HG02678 (cell line): ENCODE measurements around the gene HOXD12.

Experiments
- ATAC-seq: cut with Tn5 transposase; IDR thresholded peaks from one replicate; pipeline ENCODE4 v1.9.1; 2021; ENCODE audit warnings: mild to moderate bottlenecking, moderate library complexity; ENCODE audit not compliant: unreplicated experiment

The HOXD12 gene

GRCh38 chr2:176092270-176093144 lies 7.1 kb upstream of the HOXD12 start, which contains the start of gene HOXD13:
Gene HOXD13 (plus strand): TSS chr2:176092721. CDS start chr2:176092891, 170 bp downstream.
- no peak for ATAC-seq

GRCh38 chr2:176093145-176093897 lies 6.3 kb upstream of the HOXD12 start:
- no peak for ATAC-seq

- ATAC-seq, result no peak
Measured at GRCh38 chr2:176093898-176094249, 5.7 kb upstream of the HOXD12 start.

- ATAC-seq, result no peak
Measured at GRCh38 chr2:176094349-176094748, 5.2 kb upstream of the HOXD12 start.

- no peak for ATAC-seq
Measured at GRCh38 chr2:176095421-176095820, 4.2 kb upstream of the HOXD12 start.

GRCh38 chr2:176096243-176096985 lies 3.2 kb upstream of the HOXD12 start:
- ATAC-seq, result no peak

GRCh38 chr2:176096986-176097819 lies 2.4 kb upstream of the HOXD12 start:
- peak; percentile 89 for ATAC-seq

GRCh38 chr2:176097820-176098365 lies 1.7 kb upstream of the HOXD12 start:
- ATAC-seq, result no peak

- no peak for ATAC-seq
Measured at GRCh38 chr2:176098366-176099158, 1.0 kb upstream of the HOXD12 start.

GRCh38 chr2:176099159-176099727 lies 352 bp upstream of the HOXD12 start:
- ATAC-seq, result no peak

- no peak for ATAC-seq
Measured at GRCh38 chr2:176100547-176101140, 1.0 kb downstream of the HOXD12 start.

GRCh38 chr2:176101216-176101830 lies 1.7 kb downstream of the HOXD12 start:
- no peak for ATAC-seq

- ATAC-seq, result no peak
Measured at GRCh38 chr2:176101842-176102241, 2.2 kb downstream of the HOXD12 start.

GRCh38 chr2:176102309-176102866 lies 2.8 kb downstream of the HOXD12 start:
- ATAC-seq, result no peak

GRCh38 chr2:176103194-176103593 lies 3.6 kb downstream of the HOXD12 start:
- no peak for ATAC-seq

GRCh38 chr2:176103742-176104315 lies 4.2 kb downstream of the HOXD12 start:
- ATAC-seq, result no peak

GRCh38 chr2:176104316-176105077 lies 4.9 kb downstream of the HOXD12 start:
- no peak for ATAC-seq
